AG04450 (cell line): ENCODE results near the gene ENTR1. TPM values are rescaled to one million over a fixed set of nuclear protein-coding genes. Genes with fewer than 3 reads are reported as not detected.

Experiments
- CTCF ChIA-PET: fragments of 300-600, 350-600 bp; formaldehyde crosslinking; extraction: SDS; loops from one replicate; lab custom pipeline; 2022; ENCODE audit warnings: antibody characterized with exemption, inconsistent platforms; lab: Charles Lee
- POLR2A ChIA-PET: fragments of 350-600 bp; formaldehyde crosslinking; extraction: SDS; loops from one replicate; lab custom pipeline; 2021; ENCODE audit warnings: antibody characterized with exemption, inconsistent platforms; lab: Yijun Ruan, JAX
- DNase-seq: peaks from one replicate; pipeline ENCODE4 v3.0.0-alpha.2; 2011; ENCODE audit warnings: low read depth, low spot score
- H3K27ac ChIP-seq: one replicate; pipeline ENCODE4 v1.5.1; 2012; ENCODE audit warnings: low read depth, low read length, control low read depth
- H3K27me3 ChIP-seq: one replicate; pipeline ENCODE4 v1.6.0; 2012; ENCODE audit warnings: low read length; ENCODE audit not compliant: control insufficient read depth, insufficient read depth
- H3K4me3 ChIP-seq: 2 replicates; pipeline ENCODE4 v1.5.1; 2011; ENCODE audit warnings: mild to moderate bottlenecking, low read depth, low read length, control low read depth
- H3K9me3 ChIP-seq: 2 replicates; pipeline ENCODE4 v1.5.1; 2012; ENCODE audit warnings: low read length; ENCODE audit not compliant: control insufficient read depth, insufficient read depth
- polyA plus RNA-seq: library from polyadenylated mRNA; depleted of rRNA; stranded (reverse); fragments of >200 nt; gene quantifications from 2 replicates; pipeline ENCODE4 v1.2.3, GENCODE V29; 2011
- TF ChIP-seq, protein P1 (sequence below): IDR thresholded peaks from 2 replicates; pipeline ENCODE4 v1.5.1; 2011; ENCODE audit warnings: low read depth, low read length, control low read depth, inconsistent platforms

The ENTR1 gene
- polyA plus RNA-seq, 1 experiment = 31.5 TPM

- ChIA-PET CTCF (interaction anchor here (0.6 kb wide), 1 partner anchor 171 kb away, joined by 3 read pairs; no protein-coding TSS in a partner anchor), POLR2A (interaction anchor here (0.6 kb wide), 1 partner anchor 85 kb away, joined by 3 read pairs; no protein-coding TSS in a partner anchor)
- TF ChIP-seq, protein P1, sequence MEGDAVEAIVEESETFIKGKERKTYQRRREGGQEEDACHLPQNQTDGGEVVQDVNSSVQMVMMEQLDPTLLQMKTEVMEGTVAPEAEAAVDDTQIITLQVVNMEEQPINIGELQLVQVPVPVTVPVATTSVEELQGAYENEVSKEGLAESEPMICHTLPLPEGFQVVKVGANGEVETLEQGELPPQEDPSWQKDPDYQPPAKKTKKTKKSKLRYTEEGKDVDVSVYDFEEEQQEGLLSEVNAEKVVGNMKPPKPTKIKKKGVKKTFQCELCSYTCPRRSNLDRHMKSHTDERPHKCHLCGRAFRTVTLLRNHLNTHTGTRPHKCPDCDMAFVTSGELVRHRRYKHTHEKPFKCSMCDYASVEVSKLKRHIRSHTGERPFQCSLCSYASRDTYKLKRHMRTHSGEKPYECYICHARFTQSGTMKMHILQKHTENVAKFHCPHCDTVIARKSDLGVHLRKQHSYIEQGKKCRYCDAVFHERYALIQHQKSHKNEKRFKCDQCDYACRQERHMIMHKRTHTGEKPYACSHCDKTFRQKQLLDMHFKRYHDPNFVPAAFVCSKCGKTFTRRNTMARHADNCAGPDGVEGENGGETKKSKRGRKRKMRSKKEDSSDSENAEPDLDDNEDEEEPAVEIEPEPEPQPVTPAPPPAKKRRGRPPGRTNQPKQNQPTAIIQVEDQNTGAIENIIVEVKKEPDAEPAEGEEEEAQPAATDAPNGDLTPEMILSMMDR = no peak
- H3K27me3 ChIP-seq = no peaks in the 10 kb centered on the region
- no peak overlapping the region for H3K27ac ChIP-seq
- peak overlapping the region; percentile 69 for H3K4me3 ChIP-seq
- peaks cover 5% of the 10 kb centered on the region; the same call in 1 of the 2 replicates for H3K9me3 ChIP-seq
- no peak for DNase-seq
Observed at GRCh38 chr9:136438548-136439480, 28.4 kb upstream of the ENTR1 start.

- Histone ChIP-seq H3K27ac (no peak overlapping the region), H3K9me3 (peaks cover 5% of the 10 kb centered on the region; the same call in 1 of the 2 replicates), H3K4me3 (peak overlapping the region; percentile 69), H3K27me3 (no peaks in the 10 kb centered on the region)
- TF ChIP-seq, protein P1 = no peak
- CTCF ChIA-PET = no interaction called here
- POLR2A ChIA-PET = no interaction called here
- DNase-seq = no peak
Observed at GRCh38 chr9:136437839-136438547, 27.6 kb upstream of the ENTR1 start.

- TF ChIP-seq, protein P1 = no peak
- H3K27ac ChIP-seq = no peak overlapping the region
- no peak for DNase-seq
- peak overlapping the region; percentile 69 for H3K4me3 ChIP-seq
- no peaks in the 10 kb centered on the region for H3K27me3 ChIP-seq
- CTCF ChIA-PET = no interaction called here
- peaks cover 5% of the 10 kb centered on the region; the same call in 1 of the 2 replicates for H3K9me3 ChIP-seq
- POLR2A ChIA-PET = no interaction called here
Observed at GRCh38 chr9:136437430-136437829, 27.0 kb upstream of the ENTR1 start.

- TF ChIP-seq, protein P1 = no peak
- Histone ChIP-seq H3K4me3 (no peak overlapping the region), H3K27ac (no peak overlapping the region), H3K9me3 (peaks cover 5% of the 10 kb centered on the region; the same call in 1 of the 2 replicates), H3K27me3 (no peaks in the 10 kb centered on the region)
- ChIA-PET POLR2A (no interaction called here), CTCF (no interaction called here)
- no peak for DNase-seq
Observed at GRCh38 chr9:136436055-136436634, 25.7 kb upstream of the ENTR1 start.
